Activated CD4-positive, alpha-beta memory T cell treated with anti-CD3 and anti-CD28 coated beads, Interleukin-2, amount 10 ng/mL, durations not matched to agents 7 days and 5 days (primary cell): ENCODE results near the gene TNFRSF25. TPM values are rescaled to one million over a fixed set of nuclear protein-coding genes. Genes with fewer than 3 reads are reported as not detected.

Experiments
- CTCF ChIA-PET: fragments of 350-600 bp; sonication (Branson Sonifier 250); formaldehyde crosslinking; loops from one replicate; lab custom pipeline; 2021; ENCODE audit warnings: antibody characterized with exemption, inconsistent platforms; lab: Charles Lee
- POLR2A ChIA-PET: fragments of 350-600 bp; sonication (Branson Sonifier 250); formaldehyde crosslinking; loops from one replicate; lab custom pipeline; 2021; ENCODE audit warnings: antibody characterized with exemption; lab: Charles Lee
- DNase-seq: peaks from one replicate; pipeline ENCODE4 v3.0.0-alpha.2; 2020
- H3K27ac Mint-ChIP-seq: one replicate; pipeline ENCODE4 v1.8.0; 2021; ENCODE audit warnings: mild to moderate bottlenecking, mixed read lengths
- H3K27me3 Mint-ChIP-seq: one replicate; pipeline ENCODE4 v1.8.0; 2021; ENCODE audit warnings: mixed read lengths
- H3K36me3 Mint-ChIP-seq: one replicate; pipeline ENCODE4 v1.8.0; 2021; ENCODE audit warnings: low read depth, mixed read lengths
- H3K4me1 Mint-ChIP-seq: one replicate; pipeline ENCODE4 v1.8.0; 2021; ENCODE audit warnings: mixed read lengths
- H3K4me3 Mint-ChIP-seq: one replicate; pipeline ENCODE4 v1.8.0; 2021; ENCODE audit warnings: mild to moderate bottlenecking, mixed read lengths
- H3K9me3 Mint-ChIP-seq: one replicate; pipeline ENCODE4 v1.8.0; 2021; ENCODE audit warnings: mixed read lengths
- total RNA-seq, 2 experiments: library from RNA; stranded (reverse); gene quantifications; one replicate each; pipeline ENCODE4 v1.2.3, GENCODE V29; 2021

Gene TNFRSF25
- total RNA-seq, 2 experiments from 2014 or later = 82.9 to 85.1 TPM

DNA sequence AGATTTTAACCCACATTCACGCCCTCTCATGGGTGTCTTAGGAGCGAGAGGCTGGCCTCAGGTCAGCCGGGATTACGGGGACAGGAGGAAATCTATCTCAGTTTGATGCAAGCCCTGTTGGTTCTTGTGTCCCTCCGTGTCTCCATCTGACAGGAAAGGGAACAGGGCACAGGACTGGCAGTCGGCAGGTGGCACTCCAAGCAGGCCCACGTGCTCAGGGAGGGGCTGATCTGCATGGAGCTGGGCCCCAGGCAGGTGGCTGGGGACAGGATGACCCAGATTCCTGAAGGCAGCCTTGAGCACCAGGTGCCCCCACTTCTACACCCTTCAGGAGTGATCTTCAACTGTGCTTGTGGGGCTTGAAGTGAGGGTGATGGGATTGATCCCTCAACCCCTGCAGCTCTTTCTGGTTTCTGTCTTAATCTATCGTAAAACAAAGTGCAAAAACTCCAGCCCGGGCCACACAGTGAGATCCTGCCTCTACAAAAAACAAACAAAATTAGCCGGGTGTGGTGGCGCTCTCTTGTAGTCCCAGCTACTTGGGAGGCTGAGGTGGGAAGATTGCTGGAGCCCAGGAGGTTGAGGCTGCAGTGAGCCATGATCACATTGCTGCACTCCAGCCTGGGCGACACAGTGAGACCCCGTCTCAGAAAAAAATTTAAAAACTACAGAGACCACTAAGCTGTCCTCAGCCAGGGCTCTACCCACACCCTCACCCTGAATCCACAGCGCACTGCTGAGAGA lies 17.2 kb upstream of the TNFRSF25 start:
- POLR2A ChIA-PET = interaction anchor here (1.0 kb wide), 1 partner anchor 71 kb away, joined by 3 read pairs; the partner anchor contains the start of gene NOL9
- DNase-seq = no peak

DNA sequence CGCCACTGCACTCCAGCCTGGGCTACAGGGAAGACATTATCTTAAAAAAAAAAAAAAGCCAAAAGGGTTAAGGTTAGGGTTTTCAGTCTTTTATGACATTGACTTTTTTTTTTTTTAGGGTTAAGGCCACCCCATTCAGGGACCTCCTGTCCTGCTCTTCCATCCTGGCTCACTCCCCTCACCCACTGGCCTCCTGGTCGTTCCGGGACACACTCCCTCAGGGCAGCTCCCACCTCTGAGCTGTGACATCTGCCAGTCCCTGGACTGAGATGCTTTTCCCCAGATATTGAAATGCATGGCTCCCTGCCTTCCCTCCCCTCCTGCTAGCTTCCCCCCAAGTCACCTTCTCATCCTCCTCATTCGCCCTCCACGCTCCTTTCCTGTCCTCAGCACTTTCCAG lies 15.8 kb upstream of the TNFRSF25 start:
- H3K4me3 Mint-ChIP-seq = no peak overlapping the region
- no peak for DNase-seq
- no peak overlapping the region for H3K27ac Mint-ChIP-seq
- H3K36me3 Mint-ChIP-seq = no peaks in the 10 kb centered on the region
- H3K27me3 Mint-ChIP-seq = peaks cover 26% of the 10 kb centered on the region
- ChIA-PET CTCF (interaction anchor here (0.7 to 0.9 kb wide), 2 partner anchors 10 to 194 kb away, joined by 3 to 4 read pairs; partner anchors contain the start of gene PLEKHG5), POLR2A (no interaction called here)
- H3K4me1 Mint-ChIP-seq = peaks cover 9% of the 10 kb centered on the region
- no peaks in the 10 kb centered on the region for H3K9me3 Mint-ChIP-seq

More for the DNA sequence above, 17.2 kb upstream of the TNFRSF25 start:
- H3K4me3 Mint-ChIP-seq = no peak overlapping the region
- no peak overlapping the region for H3K27ac Mint-ChIP-seq
- H3K27me3 Mint-ChIP-seq = peaks cover 31% of the 10 kb centered on the region
- CTCF ChIA-PET = interaction anchor here (0.6 kb wide), 2 partner anchors 17 to 58 kb away, joined by 3 to 4 read pairs; no protein-coding TSS in a partner anchor
- H3K9me3 Mint-ChIP-seq = no peaks in the 10 kb centered on the region
- peaks cover 9% of the 10 kb centered on the region for H3K4me1 Mint-ChIP-seq
- no peaks in the 10 kb centered on the region for H3K36me3 Mint-ChIP-seq

GRCh38 chr1:6477039-6477820 lies 11.3 kb upstream of the TNFRSF25 start:
- Mint-ChIP-seq H3K4me1 (no peaks in the 10 kb centered on the region), H3K27me3 (no peaks in the 10 kb centered on the region), H3K9me3 (no peaks in the 10 kb centered on the region), H3K27ac (no peak overlapping the region), H3K36me3 (no peaks in the 10 kb centered on the region), H3K4me3 (no peak overlapping the region)
- CTCF ChIA-PET = interaction anchor here (0.6 to 3.7 kb wide), 8 partner anchors 10 to 231 kb away, joined by 3 to 15 read pairs (median 4); partner anchors contain the start of gene TNFRSF25
- no peak for DNase-seq
- POLR2A ChIA-PET = interaction anchor here (1.0 kb wide), 1 partner anchor 17 kb away, joined by 3 read pairs; no protein-coding TSS in a partner anchor

- Mint-ChIP-seq H3K27ac (no peak overlapping the region), H3K4me3 (no peak overlapping the region), H3K4me1 (no peaks in the 10 kb centered on the region), H3K9me3 (no peaks in the 10 kb centered on the region), H3K36me3 (no peaks in the 10 kb centered on the region), H3K27me3 (no peaks in the 10 kb centered on the region)
- CTCF ChIA-PET = interaction anchor here (0.6 to 3.3 kb wide), 7 partner anchors 11 to 230 kb away, joined by 3 to 10 read pairs (median 3); no protein-coding TSS in a partner anchor
- POLR2A ChIA-PET = interaction anchor here (1.0 kb wide), 1 partner anchor 16 kb away, joined by 3 read pairs; no protein-coding TSS in a partner anchor
- no peak for DNase-seq
These were observed 10.5 kb upstream of the TNFRSF25 start for GRCh38 chr1:6476483-6476882.

DNA sequence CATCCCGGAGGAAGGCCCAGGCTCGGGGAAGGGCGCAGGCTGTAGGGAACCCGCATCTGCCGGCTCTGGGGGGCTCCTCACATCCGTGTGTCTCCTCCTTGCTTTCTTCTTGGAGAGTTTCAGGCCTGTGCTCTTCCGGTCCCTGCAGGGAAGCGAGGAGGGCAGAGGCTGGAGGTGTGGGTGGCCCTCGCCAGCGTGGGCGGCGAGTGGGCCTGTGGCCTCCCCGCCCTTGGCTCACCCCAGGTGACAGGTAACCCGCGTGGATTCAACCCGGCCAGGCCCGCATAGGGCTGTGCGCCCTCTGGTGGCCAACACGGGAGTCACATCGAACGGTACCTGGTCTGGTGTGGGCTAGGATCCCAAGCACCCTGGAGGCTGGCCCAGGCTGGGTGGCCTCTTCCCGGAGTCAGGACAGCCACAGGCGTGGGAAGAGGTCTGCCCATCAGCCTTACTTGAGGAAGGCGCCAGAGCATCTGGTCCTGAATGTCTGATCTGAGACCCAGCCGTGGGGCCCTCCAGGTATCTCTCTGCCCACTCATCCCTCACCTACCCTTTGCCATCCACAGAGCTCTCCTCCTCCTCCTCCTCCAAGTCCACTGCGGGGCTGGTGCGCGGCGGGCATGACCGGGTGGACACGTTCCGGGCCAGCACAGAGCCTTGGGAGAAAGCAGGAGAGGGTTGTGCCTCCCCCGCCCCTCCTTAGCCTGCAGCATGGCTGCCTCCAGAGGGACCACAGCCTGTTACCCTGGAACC lies 9.6 kb upstream of the TNFRSF25 start:
- H3K36me3 Mint-ChIP-seq = no peaks in the 10 kb centered on the region
- H3K4me1 Mint-ChIP-seq = no peaks in the 10 kb centered on the region
- H3K27ac Mint-ChIP-seq = no peak overlapping the region
- H3K27me3 Mint-ChIP-seq = no peaks in the 10 kb centered on the region
- H3K4me3 Mint-ChIP-seq = no peak overlapping the region
- POLR2A ChIA-PET = no interaction called here
- no peaks in the 10 kb centered on the region for H3K9me3 Mint-ChIP-seq
- CTCF ChIA-PET = interaction anchor here (0.8 to 3.3 kb wide), 4 partner anchors 15 to 229 kb away, joined by 3 to 9 read pairs (median 3); no protein-coding TSS in a partner anchor
- peak; percentile 79 for DNase-seq

DNA sequence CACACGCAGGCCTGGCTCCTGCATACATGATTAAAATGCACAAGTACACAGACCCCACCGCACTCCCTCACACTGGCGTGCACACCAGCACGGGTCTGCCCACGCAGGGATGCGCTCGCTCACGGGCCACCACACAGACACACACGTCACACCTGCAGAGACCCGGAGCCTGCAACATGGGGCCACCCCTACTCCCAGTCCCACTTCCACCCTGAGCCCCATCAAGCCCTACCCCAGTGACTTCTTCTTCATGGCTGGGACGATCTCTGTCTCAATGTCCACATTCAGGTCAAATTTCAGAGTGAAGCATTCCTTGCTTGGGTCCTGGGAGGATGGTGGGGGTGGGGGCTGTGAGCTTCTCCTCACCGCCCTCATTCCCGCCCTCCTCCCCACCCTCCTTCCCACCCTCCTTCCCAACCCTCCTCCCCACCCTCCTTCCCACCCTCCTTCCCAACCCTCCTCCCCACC lies 8.9 kb upstream of the TNFRSF25 start:
- ChIA-PET POLR2A (no interaction called here), CTCF (interaction anchor here (3.3 kb wide), 1 partner anchor 52 kb away, joined by 9 read pairs; no protein-coding TSS in a partner anchor)
- H3K36me3 Mint-ChIP-seq = no peaks in the 10 kb centered on the region
- H3K27ac Mint-ChIP-seq = no peak overlapping the region
- H3K4me3 Mint-ChIP-seq = no peak overlapping the region
- H3K27me3 Mint-ChIP-seq = no peaks in the 10 kb centered on the region
- H3K9me3 Mint-ChIP-seq = no peaks in the 10 kb centered on the region
- DNase-seq = no peak
- H3K4me1 Mint-ChIP-seq = no peaks in the 10 kb centered on the region

GRCh38 chr1:6473974-6474814 lies 8.2 kb upstream of the TNFRSF25 start:
- no peaks in the 10 kb centered on the region for H3K4me1 Mint-ChIP-seq
- H3K27me3 Mint-ChIP-seq = no peaks in the 10 kb centered on the region
- no peak overlapping the region for H3K4me3 Mint-ChIP-seq
- H3K27ac Mint-ChIP-seq = no peak overlapping the region
- ChIA-PET POLR2A (no interaction called here), CTCF (interaction anchor here (3.3 kb wide), 1 partner anchor 52 kb away, joined by 9 read pairs; no protein-coding TSS in a partner anchor)
- H3K36me3 Mint-ChIP-seq = no peaks in the 10 kb centered on the region
- DNase-seq = no peak
- no peaks in the 10 kb centered on the region for H3K9me3 Mint-ChIP-seq

DNA sequence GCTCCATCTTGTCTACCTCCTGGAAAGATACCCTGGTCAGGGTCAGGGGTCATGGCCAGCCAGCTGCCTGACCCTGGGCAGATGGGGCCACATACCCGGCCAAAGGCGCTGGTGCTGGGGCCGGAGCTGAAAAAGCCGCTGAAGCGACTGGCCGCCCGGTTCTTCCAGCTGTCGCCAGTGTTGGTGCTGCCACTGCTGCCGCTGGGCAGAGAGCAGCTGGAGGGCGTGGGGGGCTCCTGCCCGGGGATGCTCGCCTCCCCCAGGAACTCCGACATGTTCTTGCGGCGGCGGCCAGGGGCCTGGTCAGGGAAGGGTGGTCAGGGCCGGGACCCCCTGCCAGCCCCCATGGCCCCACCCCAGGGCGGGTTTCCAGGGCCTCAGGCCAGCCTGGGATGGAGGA lies 7.2 kb upstream of the TNFRSF25 start:
- Mint-ChIP-seq H3K4me3 (no peak overlapping the region), H3K4me1 (no peaks in the 10 kb centered on the region), H3K36me3 (no peaks in the 10 kb centered on the region), H3K27me3 (no peaks in the 10 kb centered on the region), H3K27ac (no peak overlapping the region), H3K9me3 (no peaks in the 10 kb centered on the region)
- ChIA-PET POLR2A (interaction anchor here (0.8 to 1.0 kb wide), 2 partner anchors 10 to 13 kb away, joined by 3 to 4 read pairs; no protein-coding TSS in a partner anchor), CTCF (interaction anchor here (0.6 to 1.8 kb wide), 5 partner anchors 10 to 371 kb away, joined by 3 to 4 read pairs (median 4); no protein-coding TSS in a partner anchor)
- DNase-seq = no peak

GRCh38 chr1:6472391-6472790 lies 6.4 kb upstream of the TNFRSF25 start:
- POLR2A ChIA-PET = interaction anchor here (1.0 to 1.4 kb wide), 2 partner anchors 9 to 13 kb away, joined by 3 to 6 read pairs; no protein-coding TSS in a partner anchor
- no peaks in the 10 kb centered on the region for H3K36me3 Mint-ChIP-seq
- H3K27ac Mint-ChIP-seq = no peak overlapping the region
- H3K4me1 Mint-ChIP-seq = no peaks in the 10 kb centered on the region
- H3K27me3 Mint-ChIP-seq = no peaks in the 10 kb centered on the region
- no peak overlapping the region for H3K4me3 Mint-ChIP-seq
- no peaks in the 10 kb centered on the region for H3K9me3 Mint-ChIP-seq
- DNase-seq = no peak
- CTCF ChIA-PET = interaction anchor here (0.8 to 1.8 kb wide), 5 partner anchors 9 to 174 kb away, joined by 3 to 4 read pairs (median 4); no protein-coding TSS in a partner anchor

- no peak for DNase-seq
- ChIA-PET POLR2A (interaction anchor here (0.7 to 1.4 kb wide), 2 partner anchors 9 to 12 kb away, joined by 3 to 6 read pairs; no protein-coding TSS in a partner anchor), CTCF (interaction anchor here (0.8 to 1.8 kb wide), 4 partner anchors 8 to 174 kb away, joined by 3 to 4 read pairs (median 4); no protein-coding TSS in a partner anchor)
- H3K27me3 Mint-ChIP-seq = no peaks in the 10 kb centered on the region
- H3K4me3 Mint-ChIP-seq = no peak overlapping the region
- H3K36me3 Mint-ChIP-seq = no peaks in the 10 kb centered on the region
- no peaks in the 10 kb centered on the region for H3K9me3 Mint-ChIP-seq
- no peaks in the 10 kb centered on the region for H3K4me1 Mint-ChIP-seq
- H3K27ac Mint-ChIP-seq = no peak overlapping the region
These were observed 6.0 kb upstream of the TNFRSF25 start for GRCh38 chr1:6471970-6472368.
